Measurements from ENCODE around the gene RAB11FIP3. TPM values are rescaled to one million over a fixed set of nuclear protein-coding genes. Genes with fewer than 3 reads are reported as not detected.

Gene RAB11FIP3
- total RNA-seq, 2 donors from 2014 or later, result 62.7 to 68.9 TPM

- Histone ChIP-seq H3K27me3 (ENCODE audit: control insufficient read depth, insufficient read depth, low read length, poor library complexity, severe bottlenecking) (no peaks in the 10 kb centered on the region), H3K36me3 (ENCODE audit: control insufficient read depth, insufficient read depth, low read length) (no peaks in the 10 kb centered on the region), H3K4me1 (ENCODE audit: control insufficient read depth, insufficient read depth, low read length) (peaks cover 3% of the 10 kb centered on the region), H3K9me3 (ENCODE audit: control insufficient read depth, low read length) (no peaks in the 10 kb centered on the region), H3K27ac (ENCODE audit: low read depth, low read length) (peak within 1 kb of the TSS; percentile 81), H3K9ac (ENCODE audit: extremely low read depth, low read length, poor library complexity, severe bottlenecking) (peak within 1 kb of the TSS; percentile 70), H3K4me3 (ENCODE audit: low read length) (peak within 1 kb of the TSS; percentile 83)
- peaks cover 3% of the 10 kb centered on the region for H3K36me3 Mint-ChIP-seq (ENCODE audit: low read depth)
- peaks cover 10% of the 10 kb centered on the region for H3K4me1 Mint-ChIP-seq
- H3K27me3 Mint-ChIP-seq (ENCODE audit: insufficient read depth), result no peaks in the 10 kb centered on the region
- peak within 1 kb of the TSS; percentile 74 for H3K4me3 Mint-ChIP-seq
- H3K27ac Mint-ChIP-seq, result peak within 1 kb of the TSS; percentile 87
- peak; percentile 99 for DNase-seq
- H3K9me3 Mint-ChIP-seq, result no peaks in the 10 kb centered on the region
- peak; percentile 61 for TF ChIP-seq CTCF (conservative IDR thresholded peaks at IDR 0.05)
- 2 to 3% methylated on average over 51 to 91 of the region's 91 CpGs for WGBS, 2 experiments (ENCODE audit: insufficient coverage in 1 of 2, insufficient read length in 1 of 2)
These were observed 23.7 kb upstream of the RAB11FIP3 start, which contains the start of gene DECR2 for GRCh38 chr16:401468-402348. Gene DECR2 (plus strand): TSS chr16:401885. CDS start chr16:401964, 79 bp downstream.

GRCh38 chr16:404971-405486 lies 20.4 kb upstream of the RAB11FIP3 start:
- Histone ChIP-seq H3K4me1 (ENCODE audit: control insufficient read depth, insufficient read depth, low read length) (no peaks in the 10 kb centered on the region), H3K27ac (ENCODE audit: low read depth, low read length) (no peak overlapping the region), H3K4me3 (ENCODE audit: low read length) (no peak overlapping the region), H3K9ac (ENCODE audit: extremely low read depth, low read length, poor library complexity, severe bottlenecking) (no peak overlapping the region), H3K9me3 (ENCODE audit: control insufficient read depth, low read length) (no peaks in the 10 kb centered on the region), H3K36me3 (ENCODE audit: control insufficient read depth, insufficient read depth, low read length) (no peaks in the 10 kb centered on the region), H3K27me3 (ENCODE audit: control insufficient read depth, insufficient read depth, low read length, poor library complexity, severe bottlenecking) (no peaks in the 10 kb centered on the region)
- DNase-seq, result peak; percentile 51
- WGBS, 2 experiments (ENCODE audit: insufficient coverage in 1 of 2, insufficient read length in 1 of 2), result 92 to 93% methylated on average over 5 to 12 of the region's 12 CpGs
- Mint-ChIP-seq H3K4me3 (no peak overlapping the region), H3K27me3 (ENCODE audit: insufficient read depth) (no peaks in the 10 kb centered on the region), H3K36me3 (ENCODE audit: low read depth) (peaks cover 12% of the 10 kb centered on the region), H3K27ac (peak overlapping the region; percentile 33), H3K9me3 (no peaks in the 10 kb centered on the region), H3K4me1 (peaks cover 6% of the 10 kb centered on the region)
- TF ChIP-seq CTCF (conservative IDR thresholded peaks at IDR 0.05), result no peak

- no peaks in the 10 kb centered on the region for H3K27me3 ChIP-seq (ENCODE audit: control insufficient read depth, insufficient read depth, low read length, poor library complexity, severe bottlenecking)
- peaks cover 10% of the 10 kb centered on the region for H3K36me3 Mint-ChIP-seq (ENCODE audit: low read depth)
- H3K9me3 Mint-ChIP-seq, result no peaks in the 10 kb centered on the region
- peak overlapping the region; percentile 33 for H3K27ac Mint-ChIP-seq
- DNase-seq, result no peak
- no peak overlapping the region for H3K4me3 Mint-ChIP-seq
- no peak overlapping the region for H3K9ac ChIP-seq (ENCODE audit: extremely low read depth, low read length, poor library complexity, severe bottlenecking)
- H3K36me3 ChIP-seq (ENCODE audit: control insufficient read depth, insufficient read depth, low read length), result no peaks in the 10 kb centered on the region
- no peaks in the 10 kb centered on the region for H3K9me3 ChIP-seq (ENCODE audit: control insufficient read depth, low read length)
- H3K27me3 Mint-ChIP-seq (ENCODE audit: insufficient read depth), result no peaks in the 10 kb centered on the region
- no peak for TF ChIP-seq CTCF (conservative IDR thresholded peaks at IDR 0.05)
- no peaks in the 10 kb centered on the region for H3K4me1 Mint-ChIP-seq
- H3K4me1 ChIP-seq (ENCODE audit: control insufficient read depth, insufficient read depth, low read length), result no peaks in the 10 kb centered on the region
- WGBS, 2 experiments (ENCODE audit: insufficient coverage in 1 of 2, insufficient read length in 1 of 2), result 93 to 97% methylated on average over 14 to 27 of the region's 27 CpGs
- H3K27ac ChIP-seq (ENCODE audit: low read depth, low read length), result no peak overlapping the region
- H3K4me3 ChIP-seq (ENCODE audit: low read length), result no peak overlapping the region
These were observed 19.6 kb upstream of the RAB11FIP3 start for GRCh38 chr16:405548-406506.
